Heart left ventricle (tissue), 16 donors: ENCODE results near the gene IL2RA. TPM values are rescaled to one million over a fixed set of nuclear protein-coding genes. Genes with fewer than 3 reads are reported as not detected.

ENCODE experiments used
- ATAC-seq, 4 donors: fragments of 200-7000 bp; cut with Tn5 transposase; one replicate each; pipeline ENCODE4 v1.9.1; 2020 to 2022; ENCODE audit warnings: moderate library complexity in 4 of 4, mild to moderate bottlenecking in 3 of 4, moderate number of reproducible peaks in 1 of 4
- DNase-seq, 5 donors: peaks; one replicate each; pipeline ENCODE4 v3.0.0-alpha.2; 2020
- H3K27ac ChIP-seq, 12 donors: fragments of 200-600 bp; sonication (generic) in 4 of 12; one replicate each; pipeline versions ENCODE4 v1.5.0 to v1.8.0; 2016 to 2022; ENCODE audit warnings: mild to moderate bottlenecking in 2 of 12
- H3K27me3 ChIP-seq, 9 donors: fragments of 200-600 bp; sonication (generic) in 2 of 9; one replicate each; pipeline versions ENCODE4 v1.5.1 to v1.8.0; 2016 to 2022; ENCODE audit warnings: mild to moderate bottlenecking in 3 of 9
- H3K36me3 ChIP-seq, 9 donors: fragments of 200-600 bp; sonication (generic) in 2 of 9; one replicate each; pipeline versions ENCODE4 v1.5.0 to v1.8.0; 2018 to 2022; ENCODE audit warnings: mild to moderate bottlenecking in 2 of 9
- H3K4me1 ChIP-seq, 12 donors: fragments of 200-600 bp; sonication (generic) in 4 of 12; one replicate each; pipeline versions ENCODE4 v1.5.0 to v1.8.0; 2016 to 2022; ENCODE audit warnings: mild to moderate bottlenecking in 3 of 12
- H3K4me3 ChIP-seq, 12 donors: fragments of 200-600 bp; sonication (generic) in 4 of 12; one replicate each; pipeline versions ENCODE4 v1.5.0 to v1.8.0; 2017 to 2022; ENCODE audit warnings: mild to moderate bottlenecking in 9 of 12, moderate library complexity in 4 of 12
- H3K9me3 ChIP-seq, 12 donors: fragments of 200-600 bp; sonication (generic) in 4 of 12; one replicate each; pipeline versions ENCODE4 v1.5.0 to v1.8.0; 2016 to 2022; ENCODE audit warnings: mild to moderate bottlenecking in 1 of 12
- CTCF ChIP-seq, 12 donors: fragments of 200-600 bp; sonication (generic) in 4 of 12; IDR thresholded peaks; one replicate each; pipeline versions ENCODE4 v1.5.0 to v1.8.0; 2018 to 2022; ENCODE audit warnings: antibody characterized with exemption in 12 of 12, mild to moderate bottlenecking in 5 of 12
- POLR2A ChIP-seq, 2 donors: fragments of 450-650 bp; IDR thresholded peaks; one replicate each; pipeline ENCODE4 v1.6.1; 2017; ENCODE audit warnings: antibody characterized with exemption in 2 of 2, mild to moderate bottlenecking in 2 of 2, moderate library complexity in 2 of 2
- WGBS, 4 donors: extraction: QIAGEN DNeasy Blood & Tissue Kit in 2 of 4; methylation state at CpG; one replicate each; pipeline versions ENCODE4 v1.1.5 to v1.1.7; 2013 to 2018; 5-methylcytosine and 5-hydroxymethylcytosine counted together
- intact Hi-C, 10 donors: fragments of 100-400 bp; cut with DNase I; formaldehyde crosslinking; loops; one replicate each; pipeline versions ENCODE4 v1.11.1 to v1.14.2; 2022
- polyA plus RNA-seq, 2 donors: library from polyadenylated mRNA; stranded (reverse); fragments of 200-250 nt; gene quantifications; one replicate each; pipeline ENCODE4 v1.2.3, GENCODE V29; 2013
- total RNA-seq, 9 donors: library from RNA; depleted of rRNA in 2 of 9; stranded (reverse); fragments of >200 nt in 2 of 9; fragmentation: NEBNext Ultra II Directional in 3 of 9; extraction: Animal tissue kit (Norgen Biotek cat#: 25700) in 3 of 9; gene quantifications; one replicate each; pipeline versions ENCODE4 v1.1.0 to v1.2.4, GENCODE V29; 2016 to 2023
- donor health status: ischemic (EF 13 %, LVEDD 7.1; RV severe dilation, severe dysfunction).
- donor health status: healthy with polysubstance abuse.
- donor health status: DM: no; HTN: yes; CAD: no.
- donor health status: DM: no; HTN: no; CAD: no.
- donor health status: ischemic (EF 25% LVEDD 6.9; RV normal size, moderate dysfunction).
- donor health status: ischemic (EF 25% LVEDD 5.7; RV mildly dilated, moderate dysfunction).
- donor health status: healthy.
- donor health status: DM: yes; HTN: yes; CAD: no.
- donor health status: ischemic (EF 35%, LVEDD 5.7; RV mildly dilated, moderate dysfunction).
- donor health status: nonischemic (EF 11% LVEDD 7.7; RV severe dilation, severe dysfunction).
- donor health status: DM: yes; HTN: yes; CAD: no.
- donor health status: PGD.
- donor health status: ischemic (EF 29% LVEDD 5.4; RV normal size, mild dysfunction).
- donor health status: nonischemic (EF 23%, LVEDD 6.1; RV moderate dilation, normal function).

IL2RA gene
- total and polyA plus RNA-seq, 11 donors, result 0.11 to 11.1 (median 0.90) TPM; not detected in 1

- Histone ChIP-seq H3K4me1 (peaks cover 0 to 12% (median 4%) of the 10 kb centered on the region in 12 donors), H3K27ac (peak overlapping the region in 2 of 12 donors; percentile 27 to 37), H3K4me3 (no peak overlapping the region), H3K27me3 (no peaks in the 10 kb centered on the region), H3K36me3 (no peaks in the 10 kb centered on the region), H3K9me3 (no peaks in the 10 kb centered on the region)
- 86 to 91% (median 89%) methylated on average over 6 of the region's 6 CpGs for WGBS, 4 donors
- DNase-seq, result no peak
- ATAC-seq, result no peak
- no peak for TF ChIP-seq CTCF (IDR thresholded peaks at IDR 0.05)
- TF ChIP-seq POLR2A (IDR thresholded peaks at IDR 0.05), result no peak
- intact Hi-C loops, result loop anchor here in 8 of 10 donors (2.0 to 10.0 kb wide), 10 partner anchors 30 to 386 kb away; partner anchors contain the start of gene RBM17 (in 2 of the 8)
Measured at GRCh38 chr10:6019010-6019782, 43.0 kb downstream of the IL2RA start.

GRCh38 chr10:6018422-6018821 is 43.7 kb downstream of the IL2RA start:
- DNase-seq (peak in 2 of 5 donors; percentile 28 to 60), ATAC-seq (peak in 3 of 4 donors; percentile 73 to 84 (median 75))
- TF ChIP-seq POLR2A (IDR thresholded peaks at IDR 0.05), result no peak
- no peak for TF ChIP-seq CTCF (IDR thresholded peaks at IDR 0.05)
- Histone ChIP-seq H3K9me3 (no peaks in the 10 kb centered on the region), H3K4me1 (peaks cover 0 to 17% (median 5%) of the 10 kb centered on the region in 12 donors), H3K36me3 (no peaks in the 10 kb centered on the region), H3K4me3 (no peak overlapping the region), H3K27ac (peak overlapping the region in 7 of 12 donors; percentile 30 to 51 (median 40)), H3K27me3 (no peaks in the 10 kb centered on the region)
- intact Hi-C loops, result loop anchor here in 8 of 10 donors (2.0 to 10.0 kb wide), 10 partner anchors 30 to 386 kb away; partner anchors contain the start of gene RBM17 (in 2 of the 8)
- WGBS, 4 donors, result 49 to 64% (median 54%) methylated on average over 5 of the region's 5 CpGs

GRCh38 chr10:6017781-6018354 is 44.3 kb downstream of the IL2RA start:
- peaks cover 0 to 15% (median 5%) of the 10 kb centered on the region in 12 donors for H3K4me1 ChIP-seq
- H3K36me3 ChIP-seq, result no peaks in the 10 kb centered on the region
- H3K9me3 ChIP-seq, result no peaks in the 10 kb centered on the region
- H3K4me3 ChIP-seq, result no peak overlapping the region
- 88 to 95% (median 89%) methylated on average over 6 to 8 of the region's 8 CpGs for WGBS, 4 donors
- intact Hi-C loops, result loop anchor here in 8 of 10 donors (2.0 to 10.0 kb wide), 10 partner anchors 31 to 387 kb away; partner anchors contain the start of gene RBM17 (in 2 of the 8)
- DNase-seq (no peak), ATAC-seq (peak in 1 of 4 donors; percentile 5)
- peak overlapping the region in 7 of 12 donors; percentile 30 to 51 (median 40) for H3K27ac ChIP-seq
- H3K27me3 ChIP-seq, result no peaks in the 10 kb centered on the region
- no peak for TF ChIP-seq POLR2A (IDR thresholded peaks at IDR 0.05)
- no peak for TF ChIP-seq CTCF (IDR thresholded peaks at IDR 0.05)
